Thyroid gland (tissue), 4 donors: ENCODE data around the gene DUOX1.

Experiments
- POLR2A ChIP-seq, 2 donors: fragments of 450-650 bp; IDR thresholded peaks; one replicate each; pipeline ENCODE4 v1.6.1; 2017; ENCODE audit warnings: antibody characterized with exemption in 2 of 2, mild to moderate bottlenecking in 2 of 2, moderate library complexity in 1 of 2
- TF ChIP-seq, protein P1 (sequence below), 6 experiments: fragments of 200-600 bp in 3 of 6; fragments of 450-650 bp in 3 of 6; sonication (generic) in 3 of 6; IDR thresholded peaks; one replicate each; pipeline ENCODE4 v1.5.1; 2016 to 2019; ENCODE audit warnings: antibody characterized with exemption in 6 of 6, mild to moderate bottlenecking in 2 of 6, inconsistent platforms in 1 of 6, moderate library complexity in 1 of 6

- TF ChIP-seq, protein P1, sequence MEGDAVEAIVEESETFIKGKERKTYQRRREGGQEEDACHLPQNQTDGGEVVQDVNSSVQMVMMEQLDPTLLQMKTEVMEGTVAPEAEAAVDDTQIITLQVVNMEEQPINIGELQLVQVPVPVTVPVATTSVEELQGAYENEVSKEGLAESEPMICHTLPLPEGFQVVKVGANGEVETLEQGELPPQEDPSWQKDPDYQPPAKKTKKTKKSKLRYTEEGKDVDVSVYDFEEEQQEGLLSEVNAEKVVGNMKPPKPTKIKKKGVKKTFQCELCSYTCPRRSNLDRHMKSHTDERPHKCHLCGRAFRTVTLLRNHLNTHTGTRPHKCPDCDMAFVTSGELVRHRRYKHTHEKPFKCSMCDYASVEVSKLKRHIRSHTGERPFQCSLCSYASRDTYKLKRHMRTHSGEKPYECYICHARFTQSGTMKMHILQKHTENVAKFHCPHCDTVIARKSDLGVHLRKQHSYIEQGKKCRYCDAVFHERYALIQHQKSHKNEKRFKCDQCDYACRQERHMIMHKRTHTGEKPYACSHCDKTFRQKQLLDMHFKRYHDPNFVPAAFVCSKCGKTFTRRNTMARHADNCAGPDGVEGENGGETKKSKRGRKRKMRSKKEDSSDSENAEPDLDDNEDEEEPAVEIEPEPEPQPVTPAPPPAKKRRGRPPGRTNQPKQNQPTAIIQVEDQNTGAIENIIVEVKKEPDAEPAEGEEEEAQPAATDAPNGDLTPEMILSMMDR (IDR thresholded peaks at IDR 0.05), result no peak
- TF ChIP-seq POLR2A (IDR thresholded peaks at IDR 0.05), result no peak
These were observed 42.3 kb upstream of the DUOX1 start for GRCh38 chr15:45087513-45087912.
